Lung (tissue), 12 donors: ENCODE results near the gene PTPRJ. TPM values are rescaled to one million over a fixed set of nuclear protein-coding genes. Genes with fewer than 3 reads are reported as not detected.

Source experiments
- ATAC-seq: fragments of 200-7000 bp; cut with Tn5 transposase; one replicate; pipeline ENCODE4 v1.9.1; 2020; ENCODE audit warnings: moderate number of reproducible peaks; ENCODE audit not compliant: insufficient read depth, low FRiP score
- DNase-seq, 3 donors: peaks; one replicate each; pipeline ENCODE4 v3.0.0-alpha.2; 2013 to 2017
- H3K27ac ChIP-seq, 2 donors: one replicate each; pipeline ENCODE4 v1.5.1; 2013; ENCODE audit warnings: mild to moderate bottlenecking in 2 of 2, moderate library complexity in 2 of 2, control low read depth in 1 of 2, inconsistent platforms in 1 of 2, low read depth in 1 of 2, low read length in 1 of 2
- H3K27me3 ChIP-seq, 3 donors: one replicate each; pipeline ENCODE4 v1.5.1; 2013; ENCODE audit warnings: low read length in 2 of 3; ENCODE audit not compliant: control insufficient read depth in 3 of 3, insufficient read depth in 3 of 3
- H3K36me3 ChIP-seq, 4 donors: one replicate each; pipeline ENCODE4 v1.5.1; 2013; ENCODE audit warnings: low read length in 4 of 4, mild to moderate bottlenecking in 1 of 4, moderate library complexity in 1 of 4; ENCODE audit not compliant: control insufficient read depth in 4 of 4, insufficient read depth in 4 of 4
- H3K4me1 ChIP-seq, 5 donors: one replicate each; pipeline ENCODE4 v1.5.1; 2013; ENCODE audit warnings: low read length in 5 of 5, mild to moderate bottlenecking in 2 of 5, moderate library complexity in 1 of 5; ENCODE audit not compliant: control insufficient read depth in 5 of 5, insufficient read depth in 5 of 5
- H3K4me3 ChIP-seq: one replicate; pipeline ENCODE4 v1.5.1; 2013; ENCODE audit warnings: mild to moderate bottlenecking, control low read depth, moderate library complexity
- H3K9ac ChIP-seq, 2 donors: one replicate each; pipeline ENCODE4 v1.5.1; 2013; ENCODE audit warnings: low read length in 2 of 2, control low read depth in 1 of 2; ENCODE audit not compliant: insufficient read depth in 1 of 2
- H3K9me3 ChIP-seq, 4 donors: one replicate each; pipeline ENCODE4 v1.5.1; 2013; ENCODE audit warnings: low read length in 3 of 4, mild to moderate bottlenecking in 1 of 4, moderate library complexity in 1 of 4; ENCODE audit not compliant: control insufficient read depth in 4 of 4, insufficient read depth in 3 of 4
- CTCF ChIP-seq: IDR thresholded peaks from 2 replicates; pipeline ENCODE4 v1.5.1; 2012; ENCODE audit warnings: mild to moderate bottlenecking; ENCODE audit errors: control extremely low read depth, extremely low read depth
- WGBS, 2 donors: extraction: QIAGEN DNeasy Blood & Tissue Kit; methylation state at CpG; one replicate each; pipeline ENCODE4 v1.1.7; 2013; 5-methylcytosine and 5-hydroxymethylcytosine counted together
- polyA plus RNA-seq, 2 donors: library from polyadenylated mRNA; stranded (reverse); fragments of 200-250 nt; gene quantifications; one replicate each; pipeline ENCODE4 v1.2.1, GENCODE V29; 2013
- total RNA-seq, 2 donors: library from RNA; depleted of rRNA in 1 of 2; stranded (reverse); fragments of >200 nt in 1 of 2; gene quantifications; one replicate each; pipeline ENCODE4 v1.2.1, GENCODE V29; 2014 to 2021
- donor health status: control.
- donor health status: control.
- donor health status: Bipolar disorder and iron deficiency.
- donor health status: healthy.
- donor health status: DM: yes; HTN: yes; CAD: no.

The PTPRJ gene
- total and polyA plus RNA-seq, 4 donors = 3.9 to 51.4 (median 32.0) TPM

GRCh38 chr11:48161951-48162884 lies 181.9 kb downstream of the PTPRJ start:
- peaks cover 0 to 27% (median 0%) of the 10 kb centered on the region in 5 donors for H3K4me1 ChIP-seq
- H3K9ac ChIP-seq = no peak overlapping the region
- DNase-seq = peak in 2 of 3 donors; percentile 69 to 79
- 70 to 73% methylated on average over 6 of the region's 6 CpGs for WGBS, 2 donors
- no peak overlapping the region for H3K27ac ChIP-seq
- H3K4me3 ChIP-seq = no peak overlapping the region
- H3K9me3 ChIP-seq = no peaks in the 10 kb centered on the region
- H3K36me3 ChIP-seq = peaks cover 0 to 13% (median 1%) of the 10 kb centered on the region in 4 donors
- H3K27me3 ChIP-seq = no peaks in the 10 kb centered on the region
- no peak for ATAC-seq
- no peak for TF ChIP-seq CTCF

GRCh38 chr11:48162885-48163268 lies 182.5 kb downstream of the PTPRJ start:
- ATAC-seq (no peak), DNase-seq (peak in 1 of 3 donors; percentile 8)
- no peaks in the 10 kb centered on the region for H3K9me3 ChIP-seq
- no peak overlapping the region for H3K27ac ChIP-seq
- WGBS, 2 donors = 80 to 83% methylated on average over 1 of the region's 1 CpG
- no peak overlapping the region for H3K9ac ChIP-seq
- no peaks in the 10 kb centered on the region for H3K27me3 ChIP-seq
- no peak for TF ChIP-seq CTCF
- H3K36me3 ChIP-seq = peaks cover 0 to 13% (median 0%) of the 10 kb centered on the region in 4 donors
- no peak overlapping the region for H3K4me3 ChIP-seq
- peaks cover 0 to 27% (median 2%) of the 10 kb centered on the region in 5 donors for H3K4me1 ChIP-seq

- Histone ChIP-seq H3K36me3 (peaks cover 0 to 13% (median 0%) of the 10 kb centered on the region in 4 donors), H3K9me3 (no peaks in the 10 kb centered on the region), H3K27ac (no peak overlapping the region), H3K4me3 (no peak overlapping the region), H3K4me1 (peaks cover 0 to 27% (median 3%) of the 10 kb centered on the region in 5 donors), H3K9ac (no peak overlapping the region), H3K27me3 (no peaks in the 10 kb centered on the region)
- DNase-seq = peak in 2 of 3 donors; percentile 58 to 62
- ATAC-seq = no peak
- no peak for TF ChIP-seq CTCF
- 93 to 96% methylated on average over 12 of the region's 12 CpGs for WGBS, 2 donors
Observed at GRCh38 chr11:48163360-48164100, 183.2 kb downstream of the PTPRJ start.
